Skeletal muscle cell (primary cell): ENCODE measurements around the gene RPS6KA2.

Experiments
- DNase-seq: peaks from one replicate; pipeline ENCODE4 v3.0.0-alpha.2; 2010; ENCODE audit warnings: low read depth
- H3K4me3 ChIP-seq: 2 replicates; pipeline ENCODE4 v1.5.1; 2011; ENCODE audit warnings: low read depth, mild to moderate bottlenecking, control low read depth, low read length, moderate library complexity

RPS6KA2 gene

DNA sequence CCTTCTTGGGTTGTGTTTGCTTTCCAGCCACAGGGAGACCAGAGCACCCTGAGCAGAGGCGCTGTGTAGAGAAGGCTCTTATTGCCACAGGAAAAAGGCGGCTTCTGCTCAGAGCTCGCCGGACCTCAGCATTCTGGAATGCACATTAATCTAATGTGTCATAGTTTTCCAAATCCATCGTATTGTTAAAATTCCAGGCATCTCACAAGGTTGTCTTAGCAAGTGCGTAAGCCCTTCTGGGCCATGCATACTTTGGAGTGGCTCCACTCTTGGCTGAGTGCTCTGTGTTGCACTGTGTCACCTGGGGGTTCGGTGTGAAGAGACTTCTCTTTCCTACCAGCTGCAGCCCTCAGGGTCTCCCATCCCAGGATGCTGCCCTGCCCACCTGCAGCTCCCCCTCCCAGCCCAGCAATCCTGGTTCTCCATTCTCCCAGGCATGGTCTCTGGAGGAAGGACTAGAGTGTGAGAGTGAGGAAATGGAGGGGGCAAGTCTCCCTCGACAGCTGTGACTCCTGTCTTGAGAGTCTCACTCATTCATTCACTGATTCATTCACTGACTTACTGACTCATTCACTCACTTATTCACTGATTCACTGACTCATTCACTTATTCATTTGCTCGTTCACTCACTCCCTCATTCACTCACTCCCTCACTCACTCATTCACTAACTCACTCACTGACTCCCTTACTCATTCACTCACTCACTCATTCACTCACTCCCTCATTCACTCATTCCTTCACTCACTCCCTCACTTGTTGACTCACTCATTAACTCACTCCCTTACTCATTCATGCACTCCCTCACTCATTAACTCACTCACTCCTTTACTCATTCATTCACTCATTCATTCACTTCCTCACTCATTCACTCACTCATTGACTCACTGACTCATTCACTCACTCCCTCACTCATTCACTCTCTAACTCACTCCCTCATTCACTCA is 160.6 kb downstream of the RPS6KA2 start:
- no peak overlapping the region for H3K4me3 ChIP-seq
- DNase-seq = peak; percentile 41

DNA sequence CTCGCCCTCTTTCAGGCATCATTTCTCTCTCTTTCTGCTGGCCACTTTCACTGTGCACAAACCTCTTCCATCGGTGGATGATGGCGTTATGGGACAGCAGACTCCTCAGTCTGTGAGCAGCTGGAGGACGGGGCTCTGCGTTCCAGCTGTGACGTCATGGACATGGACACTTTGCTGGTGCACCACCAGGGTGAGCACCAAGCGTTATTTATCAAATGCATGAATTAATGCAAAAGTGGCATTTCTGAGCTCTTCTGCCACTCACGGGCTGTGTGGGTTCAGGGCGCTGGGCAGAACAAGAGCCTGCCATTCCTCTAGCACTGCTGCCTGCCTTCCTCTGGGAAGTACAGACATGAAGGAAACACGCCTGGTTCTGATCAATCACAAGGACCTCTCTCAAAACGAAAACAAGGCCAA is 161.4 kb downstream of the RPS6KA2 start:
- H3K4me3 ChIP-seq = no peak overlapping the region
- DNase-seq = no peak

DNA sequence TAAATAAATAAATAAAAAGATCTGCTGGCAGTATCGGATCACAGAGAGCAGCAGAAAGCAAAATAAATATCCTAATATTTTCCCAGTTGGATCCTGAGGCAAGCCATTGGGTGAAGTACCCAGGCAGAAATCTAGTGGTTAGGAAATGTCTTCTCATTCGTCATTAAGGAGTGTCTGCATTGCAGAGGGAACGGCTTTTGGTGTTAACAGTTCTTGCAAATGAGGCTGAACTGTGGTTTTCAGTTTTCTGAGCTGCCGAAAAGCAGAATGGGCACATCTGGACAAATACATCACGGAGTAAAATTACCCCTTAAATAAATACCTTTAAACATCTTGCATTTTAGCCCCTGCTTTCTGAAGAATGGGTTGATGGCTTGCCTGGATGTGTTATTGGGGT is 162.1 kb downstream of the RPS6KA2 start:
- DNase-seq = no peak
- H3K4me3 ChIP-seq = no peak overlapping the region

DNA sequence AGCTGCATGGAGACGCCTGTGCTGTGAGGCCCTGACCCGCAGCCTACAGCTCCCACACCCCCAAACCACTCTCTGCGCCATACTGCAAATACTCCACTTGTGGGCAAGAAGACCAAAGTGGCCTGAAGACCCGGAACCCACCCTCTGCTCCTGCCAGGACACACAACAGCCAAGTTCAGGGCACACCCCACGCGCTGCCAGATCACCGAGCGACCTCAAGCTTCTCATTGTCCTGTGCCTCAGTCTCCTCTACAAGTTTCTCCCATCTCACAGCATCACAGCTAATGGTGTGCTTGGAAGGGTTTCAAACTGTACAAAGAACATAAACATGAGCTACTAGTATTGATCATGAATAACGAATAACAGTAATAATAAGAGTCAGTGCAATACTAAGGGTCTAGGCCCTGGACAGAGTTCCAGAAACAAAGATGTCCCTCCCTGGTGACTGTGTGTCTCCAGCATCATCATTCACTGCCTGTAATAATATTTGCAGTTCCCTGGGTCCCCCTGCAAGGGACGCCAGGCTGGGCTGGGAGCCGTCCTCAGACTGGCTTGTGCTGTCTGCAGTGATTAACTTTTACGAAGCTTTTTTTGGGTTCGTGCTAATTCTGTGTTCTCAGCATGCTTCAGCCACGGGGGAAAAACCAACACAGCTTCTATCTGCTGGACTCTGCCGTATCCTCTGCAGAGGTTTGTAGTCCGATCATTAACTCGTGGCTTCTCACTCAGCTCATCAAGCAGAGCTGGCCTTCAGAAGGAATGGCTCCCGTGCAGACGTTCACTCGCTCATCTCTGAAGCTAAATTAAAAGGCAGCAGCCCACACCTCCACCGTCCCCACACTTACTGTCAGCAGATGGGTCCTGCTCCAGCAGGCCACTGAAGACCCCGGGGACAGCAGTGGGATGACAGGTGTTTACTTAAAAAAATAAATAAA is 162.7 kb downstream of the RPS6KA2 start:
- no peak for DNase-seq

DNA sequence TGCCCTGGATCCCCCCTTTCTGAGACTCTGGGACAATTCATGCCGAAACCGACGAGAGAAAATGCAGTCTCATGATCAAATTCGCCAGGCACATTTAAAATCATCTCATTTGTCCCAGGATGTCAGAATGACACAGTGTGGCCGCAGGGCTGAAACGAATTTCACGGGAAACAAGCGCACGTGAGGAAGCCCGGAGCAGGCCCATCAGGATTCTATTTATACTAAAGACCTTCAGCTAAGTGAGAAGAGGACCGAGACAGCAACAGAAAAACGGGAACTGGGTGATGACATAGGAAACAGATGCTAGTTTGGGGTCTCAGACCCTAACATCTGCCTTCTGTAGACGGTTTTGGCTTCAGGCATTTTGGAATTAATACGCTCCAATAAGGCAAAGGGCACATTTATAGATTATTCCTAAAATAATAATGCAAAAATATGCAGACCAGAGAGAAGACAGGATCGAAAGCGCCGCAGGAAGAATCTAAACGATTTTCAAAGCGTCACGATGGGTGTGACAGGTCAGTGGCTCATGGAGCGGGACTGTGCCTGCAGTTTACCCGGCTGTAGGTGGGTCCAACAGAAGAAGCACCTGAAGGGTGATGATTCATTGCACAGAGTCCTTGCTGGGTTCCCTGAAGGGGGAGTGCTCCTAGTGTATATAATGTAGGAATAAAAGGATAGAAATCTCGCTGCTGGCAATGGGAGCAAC is 163.5 kb downstream of the RPS6KA2 start:
- DNase-seq = no peak
- no peak overlapping the region for H3K4me3 ChIP-seq

More for the DNA sequence above, 162.7 kb downstream of the RPS6KA2 start:
- H3K4me3 ChIP-seq = no peak overlapping the region

DNA sequence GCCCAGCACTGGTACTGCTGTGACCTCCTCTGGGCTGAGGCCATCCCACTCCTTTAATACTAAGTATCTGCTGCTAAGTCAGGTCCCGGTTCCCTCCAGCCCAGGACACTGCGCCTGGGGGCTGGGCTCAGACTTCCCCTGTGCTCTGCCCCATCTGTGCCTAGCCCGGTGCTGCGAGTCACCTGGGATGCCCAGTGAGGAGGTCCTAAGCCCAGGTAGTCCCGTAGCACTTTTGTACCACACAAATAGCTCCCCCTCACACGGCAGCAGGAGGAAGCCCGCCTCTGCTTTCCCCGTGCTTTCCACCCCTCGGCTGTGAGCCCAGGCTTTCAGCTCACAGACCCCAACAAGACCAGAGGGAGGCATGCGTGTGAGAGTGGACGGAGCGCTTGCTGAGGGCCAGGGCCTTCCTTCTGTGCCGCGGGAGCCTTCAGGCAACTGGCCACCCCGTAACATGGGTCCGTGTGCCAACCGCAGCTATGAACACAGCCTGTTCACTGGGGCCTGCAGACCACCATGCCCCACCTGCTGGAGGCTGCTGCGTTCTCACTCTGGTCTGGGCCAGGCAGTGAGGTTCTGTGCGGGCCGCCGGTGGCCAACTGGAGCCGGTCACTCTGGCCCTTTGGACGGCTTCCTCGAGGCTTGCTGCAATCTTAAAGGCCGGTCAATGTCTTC is 164.5 kb downstream of the RPS6KA2 start:
- no peak for DNase-seq
- no peak overlapping the region for H3K4me3 ChIP-seq

DNA sequence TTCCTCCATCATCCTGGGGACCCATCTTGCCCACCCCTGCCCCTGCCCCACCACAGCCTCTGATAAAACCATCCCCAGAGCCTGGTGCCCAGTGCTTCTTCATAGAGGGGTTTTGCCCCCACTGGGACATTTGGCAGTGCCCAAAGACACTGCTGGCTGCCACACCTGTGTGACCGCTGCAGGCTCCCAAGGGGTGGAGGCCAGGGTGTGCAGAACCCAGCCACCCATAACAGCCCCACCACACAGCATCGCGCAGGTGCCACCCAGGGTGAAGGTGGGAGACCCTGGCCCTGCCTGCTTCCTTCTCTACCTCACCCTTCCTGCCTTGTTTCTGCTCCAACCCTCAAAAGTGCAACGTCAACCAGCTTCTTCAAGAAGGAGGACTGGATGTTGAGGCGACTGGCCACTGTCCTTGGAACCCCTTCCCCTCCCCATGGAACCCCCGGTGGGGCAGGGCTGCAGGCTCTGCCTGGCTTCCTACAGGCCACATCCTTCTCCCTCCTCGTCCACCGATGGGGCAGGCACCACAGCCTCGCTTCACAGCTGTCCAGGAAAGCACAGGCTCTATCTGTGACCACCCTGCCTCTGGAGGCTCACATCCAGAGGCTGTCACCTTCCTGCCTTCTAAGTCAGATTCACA is 165.1 kb downstream of the RPS6KA2 start:
- no peak for DNase-seq
- no peak overlapping the region for H3K4me3 ChIP-seq

DNA sequence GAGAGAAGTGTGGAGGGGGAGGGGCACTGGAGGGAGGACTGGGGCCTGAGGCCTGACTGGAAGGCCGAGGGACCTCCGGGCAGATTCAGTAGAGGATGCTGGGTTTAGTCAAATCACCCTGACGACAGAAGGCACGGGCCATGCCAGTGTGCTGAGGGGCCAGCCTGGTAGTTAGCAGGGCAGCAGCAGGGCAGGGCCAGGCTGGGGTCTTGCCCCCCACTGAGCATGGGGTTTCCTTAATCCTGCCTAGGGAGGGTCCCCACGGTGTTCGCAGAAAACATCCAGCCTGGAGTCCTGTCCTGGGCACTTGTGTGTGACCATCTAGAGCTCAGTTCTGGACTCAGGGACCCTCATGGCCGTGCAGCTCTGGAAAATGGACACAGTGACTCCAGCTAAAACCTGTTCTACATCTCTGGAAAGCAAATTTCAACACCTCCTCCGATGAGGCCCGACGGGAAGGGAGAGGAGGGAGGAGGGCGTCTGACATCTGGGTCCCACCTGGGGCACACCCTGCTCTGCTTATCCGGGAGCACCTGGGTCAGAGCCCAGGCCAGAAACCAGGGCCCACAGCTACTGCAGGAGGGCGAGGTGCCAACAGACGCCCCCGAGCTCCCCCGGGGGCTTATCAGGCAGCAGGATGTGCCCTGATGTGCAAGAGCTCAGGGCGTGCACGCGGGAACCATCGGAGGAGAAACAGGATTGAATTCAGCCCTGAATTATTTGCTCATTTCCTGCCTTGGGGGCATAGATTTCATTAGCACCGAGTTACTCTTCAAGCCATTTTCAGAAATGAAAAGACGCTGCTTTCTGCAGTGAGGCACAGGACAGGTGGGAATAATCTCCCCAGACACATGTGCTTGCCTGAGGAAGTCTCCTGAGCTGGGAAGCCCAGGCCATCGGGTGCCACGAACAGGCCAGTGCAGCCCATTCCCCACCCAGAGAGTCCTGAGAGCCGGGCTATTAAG is 166.3 kb downstream of the RPS6KA2 start:
- H3K4me3 ChIP-seq = no peak overlapping the region
- no peak for DNase-seq

DNA sequence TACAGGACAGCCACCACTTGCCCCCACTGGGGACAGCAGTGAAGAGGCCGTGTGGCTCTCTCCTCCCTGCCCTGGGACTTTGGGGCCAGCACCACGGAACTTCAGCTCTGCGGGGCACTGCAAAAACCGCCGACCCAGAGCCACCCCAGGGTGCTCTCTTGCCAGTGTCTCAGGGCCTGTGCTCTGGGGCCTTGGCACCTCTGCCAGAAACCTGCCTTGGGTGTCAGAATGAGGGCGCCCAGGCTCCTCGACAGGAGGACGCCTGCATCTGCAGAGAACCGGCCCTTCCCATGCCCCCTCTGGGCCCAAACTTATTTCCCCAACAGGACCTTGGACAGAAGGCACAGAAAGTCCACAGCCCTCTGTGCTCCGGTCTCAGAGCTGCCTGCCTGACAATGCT is 167.1 kb downstream of the RPS6KA2 start:
- no peak overlapping the region for H3K4me3 ChIP-seq

DNA sequence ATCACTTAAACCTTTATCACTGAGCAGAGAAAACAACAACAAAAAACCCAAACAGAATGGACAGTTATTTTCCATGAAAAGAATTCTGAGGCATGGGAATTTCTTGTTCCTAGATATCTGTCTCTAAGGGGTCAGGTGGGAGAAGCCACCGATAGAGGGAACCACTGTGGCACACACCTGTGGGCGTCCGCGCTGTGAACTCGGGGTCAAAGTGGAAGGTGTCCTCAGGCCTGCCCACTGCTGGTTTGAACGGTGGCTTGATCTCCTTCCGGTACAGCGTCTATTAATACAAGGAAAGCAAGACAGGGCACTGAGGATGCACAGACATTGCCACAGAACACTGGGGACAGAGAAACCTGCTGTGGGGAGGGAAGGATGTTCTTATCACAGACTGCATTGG is 167.8 kb downstream of the RPS6KA2 start:
- no peak for DNase-seq
- no peak overlapping the region for H3K4me3 ChIP-seq

More for the DNA sequence above, 167.1 kb downstream of the RPS6KA2 start:
- DNase-seq = no peak

DNA sequence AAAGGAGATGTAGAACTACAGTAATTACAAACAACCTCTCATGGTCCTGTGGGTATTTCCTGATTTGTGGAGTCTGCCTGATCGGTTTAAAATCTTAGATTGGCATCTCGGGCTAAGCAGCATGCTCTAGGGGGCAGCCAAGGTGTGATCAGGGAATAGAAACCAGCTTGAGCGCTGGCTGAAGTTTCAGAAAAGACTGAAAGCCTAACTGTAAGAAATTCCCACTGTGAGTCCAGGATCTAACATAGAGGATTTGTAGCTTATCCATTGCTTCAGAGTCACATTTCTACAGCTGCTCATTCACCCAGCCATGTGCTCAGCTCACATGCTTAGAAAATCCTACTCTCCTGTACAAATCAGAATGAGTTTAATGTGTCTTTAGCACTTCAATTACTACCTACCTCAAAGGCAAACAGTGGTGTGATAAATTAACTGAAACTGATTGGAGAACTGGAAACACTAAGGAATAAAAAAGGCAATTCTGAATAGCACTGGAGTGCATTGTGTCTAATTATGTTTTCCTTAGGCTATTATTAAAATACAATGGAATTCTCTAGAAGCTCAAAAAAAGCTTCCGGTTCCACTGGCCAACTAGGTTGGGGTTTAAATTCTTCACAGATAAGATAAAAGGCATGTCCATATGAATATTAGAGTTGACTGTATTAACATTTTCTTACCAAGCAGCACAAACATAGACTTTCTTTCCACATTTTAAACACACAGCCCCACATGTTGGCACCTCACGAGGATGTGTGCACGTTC is 170.5 kb downstream of the RPS6KA2 start:
- H3K4me3 ChIP-seq = no peak overlapping the region
- no peak for DNase-seq

DNA sequence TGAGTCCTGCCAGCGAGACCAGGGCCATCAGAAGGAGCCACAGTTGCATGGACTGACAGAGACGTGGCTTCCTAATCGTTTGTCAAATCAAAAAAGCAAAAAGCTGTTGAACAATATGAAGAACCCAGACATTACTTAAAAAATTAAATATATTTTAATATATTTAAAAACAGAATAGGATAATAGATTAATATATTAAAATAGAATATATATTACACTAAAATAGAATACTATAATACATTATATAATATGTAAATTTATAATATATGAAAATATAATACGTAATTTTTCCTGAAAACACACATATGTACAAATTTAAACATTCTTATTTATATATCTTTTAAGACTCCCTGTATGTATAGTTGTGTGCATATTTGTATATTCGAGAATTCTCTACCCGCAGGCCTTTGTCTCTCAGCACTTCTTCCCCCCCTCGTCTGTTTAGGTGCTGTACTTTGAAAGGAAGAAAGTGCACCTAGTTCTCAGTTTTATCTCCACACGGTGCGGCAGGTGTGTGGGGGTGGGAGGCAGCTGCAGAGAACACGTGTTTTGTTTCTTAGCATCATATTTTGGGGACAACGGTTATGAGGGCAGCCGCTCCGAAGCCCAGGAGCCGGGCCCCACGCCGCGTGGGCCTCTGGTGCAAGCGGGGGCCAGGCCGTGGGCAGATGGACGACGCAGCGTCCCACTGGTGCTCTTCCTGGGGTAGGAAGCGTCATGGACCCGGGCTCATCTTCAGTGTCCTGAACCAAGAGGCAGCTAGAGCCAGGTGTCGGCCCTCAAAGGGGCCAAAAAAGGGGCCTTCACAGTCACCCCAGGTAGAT is 172.1 kb downstream of the RPS6KA2 start:
- DNase-seq = no peak

DNA sequence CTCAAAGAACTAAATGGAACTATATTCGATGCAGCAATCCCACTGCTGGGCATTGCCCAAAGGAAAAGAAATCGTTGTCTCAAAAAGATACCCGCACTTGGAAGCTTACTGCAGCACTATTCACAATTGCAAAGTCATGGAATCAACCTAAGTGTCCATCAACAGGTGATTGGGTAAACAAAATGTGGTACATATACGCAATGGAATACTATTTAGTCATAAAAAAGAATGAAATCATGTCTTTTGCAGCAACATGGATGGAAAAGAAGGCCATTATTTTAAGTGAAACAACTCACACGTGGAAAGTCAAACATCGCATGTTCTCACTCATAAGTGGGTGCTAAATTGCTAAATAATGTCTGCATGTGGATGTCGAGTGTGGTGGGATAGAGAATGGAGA is 173.4 kb downstream of the RPS6KA2 start:
- H3K4me3 ChIP-seq = no peak overlapping the region
- no peak for DNase-seq

More for the DNA sequence above, 172.1 kb downstream of the RPS6KA2 start:
- H3K4me3 ChIP-seq = no peak overlapping the region

DNA sequence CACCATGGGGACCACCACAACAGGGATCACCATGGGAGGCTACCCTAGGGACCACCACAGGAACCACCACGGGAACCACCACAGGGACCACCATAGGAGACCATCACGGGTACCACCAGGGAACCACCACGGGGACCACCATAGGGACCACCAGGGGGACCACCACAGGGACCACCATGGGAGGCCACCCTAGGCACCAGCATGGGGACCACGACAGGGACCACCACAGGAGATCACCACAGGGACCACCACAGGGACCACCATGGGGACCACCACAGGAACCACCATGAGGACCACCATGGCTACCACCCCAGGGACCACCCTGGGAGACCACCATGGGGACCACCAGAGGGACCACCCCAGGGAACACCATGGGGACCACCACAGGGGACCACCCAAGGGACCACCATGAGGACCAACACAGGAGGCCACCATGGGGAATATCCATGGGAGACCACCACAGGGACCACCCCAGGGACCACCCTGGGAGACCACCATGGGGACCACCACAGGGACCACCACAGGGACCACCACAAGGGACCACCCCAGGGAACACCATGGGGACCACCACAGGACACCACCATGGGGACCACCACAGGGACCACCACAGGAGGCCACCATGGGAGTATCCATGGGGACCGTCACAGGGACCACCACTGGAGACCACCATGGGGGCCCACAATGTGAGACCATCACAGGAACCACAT is 176.7 kb downstream of the RPS6KA2 start:
- H3K4me3 ChIP-seq = no peak overlapping the region
- DNase-seq = no peak

DNA sequence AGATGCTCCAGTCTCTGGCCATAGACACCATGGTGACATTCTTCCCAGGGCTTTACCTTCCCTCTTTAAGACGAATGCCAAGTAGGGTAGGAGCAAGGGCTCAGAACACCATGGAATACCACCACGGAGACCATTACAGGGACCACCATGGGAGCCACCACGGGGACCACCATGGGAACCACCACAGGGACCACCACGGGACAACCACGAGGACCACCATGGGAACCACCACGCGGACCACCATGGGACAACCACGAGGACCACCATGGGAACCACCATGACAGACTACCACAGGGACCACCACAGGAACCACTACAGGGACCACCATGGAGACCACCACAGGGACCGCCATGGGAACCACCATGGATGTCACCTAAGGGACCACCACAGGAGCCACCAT is 177.4 kb downstream of the RPS6KA2 start:
- DNase-seq = no peak
- no peak overlapping the region for H3K4me3 ChIP-seq
